HG03354 (cell line): ENCODE measurements around the gene ILDR1.
A peak's percentile ranks its signal among the peaks of the same experiment; 100 is the strongest.
"Not testable (repeated sequence)": the region's sequence is repeated elsewhere in the genome, so short reads cannot be mapped to it uniquely, and the experiment has no call there.

Experiments used
- ATAC-seq: cut with Tn5 transposase; IDR thresholded peaks from one replicate; pipeline ENCODE4 v1.9.1; 2021; ENCODE audit warnings: mild to moderate bottlenecking; ENCODE audit not compliant: unreplicated experiment, poor library complexity, severe bottlenecking

Gene ILDR1

DNA sequence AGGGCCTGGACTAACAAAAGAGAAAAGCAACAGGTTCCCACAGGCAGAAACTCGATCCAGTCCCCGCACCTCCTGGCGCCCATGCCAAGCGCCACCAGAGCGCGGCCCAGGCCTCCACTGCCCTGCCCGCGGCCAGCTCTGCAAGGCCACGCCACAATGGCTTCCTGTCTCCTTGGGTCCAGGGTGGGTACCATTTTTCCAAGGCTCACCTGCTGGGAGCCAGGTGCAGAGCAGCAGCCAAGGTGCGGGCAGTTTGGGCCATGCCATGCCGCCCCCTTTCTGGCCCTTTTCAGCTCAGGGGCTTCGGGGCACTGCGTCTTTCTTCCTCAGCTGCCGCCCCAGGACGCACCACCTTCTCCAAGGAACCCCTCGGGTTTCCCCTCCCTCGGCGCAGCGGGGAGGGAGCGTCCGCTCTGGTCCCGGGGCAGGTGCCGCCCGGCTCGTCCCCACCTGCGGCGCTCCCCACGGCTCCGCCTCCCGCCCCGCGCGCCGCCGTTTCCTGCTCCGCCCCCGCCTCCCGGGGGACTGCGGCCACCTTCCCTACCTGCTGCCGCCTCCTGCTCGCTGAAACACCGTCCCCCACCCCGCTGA lies at the start of gene ILDR1:
Gene ILDR1 (minus strand): TSS at position 437 of the 591 bp plus-strand sequence. CDS start 170 bp downstream, at position 267.
- ATAC-seq: peak; percentile 44

DNA sequence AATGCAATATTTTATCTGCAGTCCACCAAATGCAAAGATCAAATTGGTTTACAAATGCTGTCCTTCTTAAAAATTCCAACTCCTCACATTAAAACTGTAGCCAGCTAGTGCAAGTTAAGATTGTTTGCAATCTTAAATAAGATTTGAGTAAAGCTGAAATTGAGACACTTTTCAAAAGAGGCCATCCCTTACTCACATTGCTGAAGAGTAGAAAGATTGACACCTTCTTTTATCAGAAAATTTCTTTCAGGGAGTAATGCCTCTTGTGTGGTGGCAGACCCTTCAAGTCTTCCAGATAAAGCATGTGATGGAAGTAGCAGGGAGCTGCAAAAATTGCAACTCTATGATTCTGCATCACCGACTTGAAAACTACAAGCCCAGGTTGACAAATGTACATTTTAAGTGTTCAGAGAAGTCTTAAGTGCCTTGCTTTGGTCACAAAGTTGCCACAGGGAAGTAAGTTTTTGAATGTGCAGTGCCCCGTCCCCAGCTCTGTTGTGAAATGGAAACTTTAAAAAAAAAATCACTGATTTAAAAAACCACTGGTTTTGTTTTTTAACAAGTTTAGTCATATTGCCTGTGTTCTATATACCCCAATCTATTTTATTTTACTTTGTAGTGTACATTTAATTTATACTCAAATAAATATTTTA lies 45.7 kb upstream of the ILDR1 start:
- ATAC-seq: peak; percentile 51

DNA sequence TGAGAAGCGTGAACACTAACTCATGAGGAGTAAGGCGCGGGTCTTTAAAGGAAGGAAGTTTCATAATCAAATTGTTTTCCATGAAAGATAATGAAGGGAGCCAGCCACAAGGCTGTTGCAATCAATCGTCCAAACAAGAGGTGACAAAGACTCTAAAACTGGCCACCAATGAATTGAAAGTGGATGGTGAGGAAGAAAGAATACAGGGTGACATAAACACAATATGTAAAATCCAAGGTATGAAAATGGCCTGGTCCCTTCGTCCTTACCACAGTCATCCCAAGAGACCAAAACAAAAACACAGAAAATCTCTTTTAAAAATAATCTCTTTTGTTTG lies 45.1 kb upstream of the ILDR1 start:
- ATAC-seq: peak; percentile 65

DNA sequence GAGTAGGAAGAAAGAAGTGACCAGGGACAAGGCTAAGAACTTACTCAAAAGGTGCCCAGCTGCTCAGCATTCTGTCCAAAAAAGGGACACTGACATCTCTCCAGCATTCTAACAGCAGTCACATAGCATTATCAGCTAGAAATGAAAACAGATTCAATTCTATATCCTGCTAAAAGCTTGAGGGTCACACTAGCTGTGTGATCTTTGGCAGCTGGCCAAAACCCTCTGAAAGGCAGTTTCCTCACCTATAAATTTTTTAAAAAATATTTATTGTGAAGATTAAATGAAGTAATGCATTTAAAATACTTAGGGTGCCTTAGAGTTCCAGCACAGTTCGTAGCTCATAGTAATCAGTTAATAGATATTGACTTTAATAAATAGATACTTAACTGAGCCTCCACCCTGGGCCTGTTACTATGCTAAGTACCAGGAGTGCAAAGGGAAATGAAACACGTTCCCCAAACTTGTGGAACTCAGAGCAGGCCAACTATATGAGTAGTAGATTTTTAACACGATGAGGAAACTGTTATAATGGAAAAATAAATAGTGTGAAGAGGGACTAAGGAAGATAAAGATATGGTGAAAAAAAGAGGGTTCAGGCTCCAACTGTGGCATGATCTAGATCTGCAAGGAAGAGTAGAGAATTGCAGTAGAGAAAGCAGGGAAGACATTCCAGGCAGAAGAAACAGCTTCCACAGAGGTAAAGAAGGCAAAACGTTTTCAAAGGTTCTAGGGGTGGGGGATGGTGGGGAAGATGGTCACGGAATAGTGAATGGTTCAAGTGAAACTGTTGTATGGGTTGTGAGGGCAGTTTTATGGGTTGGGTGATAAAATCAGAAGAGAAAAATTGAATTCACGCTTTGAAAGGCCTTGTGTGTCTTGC lies 44.5 kb upstream of the ILDR1 start:
- ATAC-seq: peak; percentile 11

DNA sequence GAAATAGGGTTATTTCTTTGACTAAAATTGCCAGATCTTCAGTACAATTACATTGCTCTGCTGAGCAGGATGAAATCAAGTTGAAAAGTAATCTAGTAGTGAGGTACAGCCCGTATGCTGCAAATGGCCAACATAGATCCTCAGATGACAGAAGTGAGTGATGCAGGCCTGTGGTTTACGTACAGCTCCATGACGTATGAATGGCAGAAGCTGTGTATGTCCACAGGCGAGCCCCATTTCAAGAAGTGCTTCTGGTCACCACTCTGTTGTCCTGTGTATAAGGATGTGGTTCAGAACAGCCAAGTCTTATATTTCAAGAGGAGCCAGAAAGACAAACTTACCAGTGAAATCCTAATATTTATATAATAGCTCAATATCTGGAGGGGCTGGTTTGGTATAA lies 42.3 kb upstream of the ILDR1 start:
- no peak for ATAC-seq

DNA sequence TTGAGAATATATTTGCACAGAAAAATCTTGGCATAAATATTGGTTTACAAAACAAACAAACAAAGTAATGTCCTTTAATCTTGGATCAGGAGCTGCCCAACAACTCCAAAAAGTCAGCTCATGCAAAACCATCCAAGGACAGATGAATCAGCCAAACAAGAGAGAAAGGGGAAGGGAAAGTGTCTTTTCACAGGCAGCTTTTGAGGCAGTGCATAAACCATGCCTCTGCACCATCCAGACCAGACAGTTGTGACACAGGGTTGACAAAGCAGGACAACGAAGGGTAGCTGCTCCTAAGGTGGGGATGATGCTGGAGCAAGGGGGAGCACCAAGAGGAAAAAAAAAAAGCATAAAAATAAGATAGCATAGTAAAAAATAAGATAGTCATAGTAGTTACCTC lies 41.9 kb upstream of the ILDR1 start:
- ATAC-seq: no peak

DNA sequence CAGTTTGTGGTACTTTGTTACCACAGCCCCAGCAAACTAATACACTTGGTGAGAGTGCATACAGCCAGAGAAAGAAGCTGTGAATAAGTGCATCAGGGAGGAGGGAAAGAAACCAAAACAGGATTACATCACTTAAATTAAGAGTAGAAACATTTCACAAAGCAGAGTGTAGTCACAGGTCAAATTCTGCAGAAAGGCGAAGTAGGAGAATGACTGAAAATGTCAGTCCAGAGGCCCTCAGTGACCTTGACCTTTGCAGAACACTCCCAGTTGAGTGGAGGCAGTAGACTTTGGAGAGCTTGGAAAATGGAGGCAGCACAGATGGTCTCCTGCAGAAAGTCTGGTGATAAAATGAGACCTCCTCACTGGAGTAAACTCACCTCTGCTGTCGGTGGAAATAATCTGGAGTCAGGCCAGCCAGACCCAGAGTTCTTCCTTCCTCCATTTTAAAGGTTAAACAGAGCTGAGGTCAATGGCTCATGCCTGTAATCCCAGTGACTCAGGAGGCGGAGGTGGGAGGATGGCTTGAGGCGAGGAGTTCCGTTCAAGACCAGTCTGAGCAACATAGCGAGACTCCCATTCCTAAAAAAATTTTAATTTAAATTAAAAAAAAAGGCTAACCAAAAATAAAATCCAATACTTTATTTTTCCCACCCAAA lies 38.1 kb upstream of the ILDR1 start:
- ATAC-seq: no peak

DNA sequence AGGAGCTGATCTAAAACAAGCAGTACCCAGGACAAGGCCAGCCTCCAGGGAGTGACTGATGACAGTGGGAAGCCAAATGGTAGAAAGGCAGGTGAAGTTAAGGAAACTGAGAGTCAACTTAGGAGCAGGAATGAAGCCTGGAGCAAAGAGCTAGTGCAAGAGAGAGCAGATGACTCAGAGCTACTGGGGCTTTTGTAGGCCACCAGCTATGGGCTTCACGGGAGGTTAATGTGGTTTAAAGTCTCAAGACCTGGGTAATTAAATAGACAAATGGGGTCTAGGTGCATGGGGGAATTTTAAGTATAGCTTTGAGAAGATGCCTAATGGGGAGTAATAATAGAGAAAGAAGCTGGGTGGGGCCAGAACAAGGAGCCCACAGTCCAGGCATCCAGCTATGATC lies 36.2 kb upstream of the ILDR1 start:
- no peak for ATAC-seq

DNA sequence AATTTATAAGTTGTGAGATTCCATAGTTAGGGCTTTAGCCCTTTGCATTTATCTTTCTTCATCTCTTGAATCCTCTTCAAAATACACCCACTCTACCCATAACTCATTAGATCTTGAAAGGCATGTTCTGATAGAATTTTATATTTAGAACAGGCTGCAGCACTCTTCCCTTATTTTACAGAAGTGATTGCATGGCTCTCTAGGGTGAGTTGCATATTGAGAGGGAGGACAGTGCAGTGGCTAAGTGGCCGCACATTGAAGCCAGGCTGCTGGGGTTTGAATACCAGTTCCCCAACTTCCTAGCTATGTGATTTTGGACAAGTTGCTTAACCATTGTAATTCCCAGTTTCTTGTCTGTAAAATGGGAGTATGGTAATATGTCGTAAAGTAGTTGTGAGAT lies 35.6 kb upstream of the ILDR1 start:
- ATAC-seq: no peak

DNA sequence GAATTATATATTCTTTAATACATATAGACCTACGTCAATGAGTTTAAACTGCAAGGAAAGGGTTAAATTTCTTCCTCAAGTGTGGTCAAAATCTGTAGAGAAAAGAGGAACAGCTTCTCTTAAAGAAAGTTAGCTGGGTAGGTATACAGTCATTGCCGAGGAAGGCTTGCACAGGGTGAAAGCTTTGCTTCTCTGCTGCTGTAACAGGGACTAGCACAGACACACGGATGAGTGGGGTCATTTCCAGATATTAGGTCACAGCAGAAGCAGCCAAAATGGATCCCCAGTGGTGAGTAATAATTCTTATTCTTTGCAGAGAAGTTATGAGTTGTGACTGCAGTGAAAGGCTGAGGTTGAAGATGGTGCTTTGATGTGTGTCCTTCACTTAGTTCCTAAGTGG lies 33.2 kb upstream of the ILDR1 start, which contains the start of gene CD86:
Gene CD86 (plus strand): TSS at position 148 of the 400 bp plus-strand sequence. CDS start 128 bp downstream, at position 276.
- peak; percentile 96 for ATAC-seq

DNA sequence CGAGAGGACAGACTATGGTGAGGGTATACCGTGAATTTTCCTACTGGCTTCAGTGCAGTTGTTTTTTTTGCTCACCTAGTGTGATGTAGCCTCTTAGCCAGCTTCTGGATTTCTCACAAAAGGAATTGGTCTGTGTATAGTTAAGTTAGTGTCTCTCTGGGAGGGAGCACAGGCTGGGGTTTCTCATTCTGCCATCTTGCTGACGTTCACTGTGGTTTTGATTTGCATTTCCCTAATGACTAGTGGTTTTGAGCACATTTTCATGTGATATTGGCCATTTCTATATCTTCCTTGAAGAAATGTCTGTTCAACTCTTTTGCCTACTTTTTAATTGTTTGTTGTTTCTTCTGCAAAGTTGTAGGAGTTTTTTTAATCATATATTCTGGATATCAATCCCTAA lies 30.9 kb upstream of the ILDR1 start:
- ATAC-seq: peak; percentile 65

DNA sequence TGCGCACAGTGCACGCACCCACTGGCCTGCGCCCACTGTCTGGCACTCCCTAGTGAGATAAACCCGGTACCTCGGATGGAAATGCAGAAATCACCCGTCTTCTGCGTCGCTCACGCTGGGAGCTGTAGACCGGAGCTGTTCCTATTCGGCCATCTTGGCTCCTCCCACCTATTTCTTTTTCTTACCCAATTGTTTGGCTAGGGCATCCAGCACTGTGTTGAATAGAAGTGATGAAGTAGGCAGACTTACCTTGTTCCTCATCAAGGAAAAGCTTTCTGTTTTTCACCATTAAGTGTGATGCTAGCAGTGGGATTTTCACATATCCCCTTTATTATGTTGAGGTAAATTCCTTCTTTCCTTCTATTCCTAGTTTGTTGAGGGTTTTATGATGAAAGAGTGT lies 25.7 kb upstream of the ILDR1 start:
- not testable (repeated sequence) for ATAC-seq

DNA sequence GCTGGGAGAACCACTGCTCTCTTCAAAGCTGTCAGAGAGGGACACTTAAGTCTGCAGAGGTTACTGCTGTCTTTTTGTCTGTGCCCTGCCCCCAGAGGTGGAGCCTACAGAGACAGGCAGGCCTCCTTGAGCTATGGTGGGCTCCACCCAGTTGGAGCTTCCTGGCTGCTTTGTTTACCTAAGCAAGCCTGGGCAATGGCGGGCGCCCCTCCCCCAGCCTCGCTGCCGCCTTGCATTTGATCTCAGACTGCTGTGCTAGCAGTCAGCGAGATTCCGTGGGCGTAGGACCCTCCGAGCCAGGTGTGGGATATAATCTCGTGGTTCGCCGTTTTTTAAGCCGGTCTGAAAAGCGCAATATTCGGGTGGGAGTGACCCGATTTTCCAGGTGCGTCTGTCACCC lies 25.2 kb upstream of the ILDR1 start:
- ATAC-seq: not testable (repeated sequence)

DNA sequence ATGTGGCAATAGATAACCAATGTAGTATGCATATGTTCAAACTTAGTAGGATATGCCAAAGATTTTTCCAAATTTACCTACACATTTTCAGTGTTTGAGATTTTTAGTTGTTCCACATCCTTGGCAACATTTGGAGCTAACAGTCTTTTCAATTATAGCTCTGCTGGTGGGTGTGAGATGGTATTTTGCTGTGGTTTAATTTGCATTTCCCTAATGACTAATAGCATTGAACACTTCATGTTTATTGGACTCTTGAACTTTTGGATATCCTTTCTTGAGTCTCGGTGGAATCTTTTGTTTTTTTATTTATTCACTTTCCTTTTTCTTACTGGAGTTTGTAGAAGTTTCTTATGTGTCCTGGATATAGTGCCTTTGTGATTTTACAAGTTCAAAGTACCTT lies 11.0 kb upstream of the ILDR1 start:
- no peak for ATAC-seq

DNA sequence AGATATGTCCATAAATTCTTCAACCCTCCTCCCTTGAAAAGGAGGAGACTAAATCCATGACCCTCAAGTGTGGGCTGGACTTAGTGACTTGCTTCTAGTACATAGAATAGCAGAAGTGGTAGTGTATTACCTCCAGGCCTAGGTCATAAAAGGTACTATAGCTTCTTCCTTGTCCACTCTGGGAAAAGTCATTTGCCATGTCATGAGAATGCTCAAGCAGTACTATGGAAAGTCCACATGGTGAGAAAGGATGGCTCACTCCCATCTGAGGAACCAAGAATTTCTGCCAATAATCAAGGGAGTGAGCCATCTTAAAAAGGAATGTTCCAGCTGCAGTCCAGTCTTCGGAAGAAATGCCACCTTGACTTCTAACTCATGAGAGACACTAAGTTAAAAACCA lies 10.5 kb upstream of the ILDR1 start:
- no peak for ATAC-seq

DNA sequence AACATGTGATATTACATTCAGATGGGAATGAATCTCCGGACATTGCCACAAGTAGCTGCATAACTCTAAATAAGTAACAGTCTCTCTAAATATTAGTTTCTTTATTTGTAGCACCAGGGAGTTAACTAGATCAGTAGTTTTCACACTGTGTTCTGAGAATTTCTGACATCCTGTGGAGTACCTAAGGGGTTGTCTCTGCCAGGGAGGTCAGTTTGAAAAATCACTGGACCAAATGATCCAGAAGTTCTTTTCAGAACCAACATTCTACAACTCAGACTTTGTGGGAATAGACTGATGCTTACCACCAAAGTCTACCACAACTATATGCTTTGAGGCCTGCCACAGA lies 9.0 kb upstream of the ILDR1 start:
- peak; percentile 48 for ATAC-seq

DNA sequence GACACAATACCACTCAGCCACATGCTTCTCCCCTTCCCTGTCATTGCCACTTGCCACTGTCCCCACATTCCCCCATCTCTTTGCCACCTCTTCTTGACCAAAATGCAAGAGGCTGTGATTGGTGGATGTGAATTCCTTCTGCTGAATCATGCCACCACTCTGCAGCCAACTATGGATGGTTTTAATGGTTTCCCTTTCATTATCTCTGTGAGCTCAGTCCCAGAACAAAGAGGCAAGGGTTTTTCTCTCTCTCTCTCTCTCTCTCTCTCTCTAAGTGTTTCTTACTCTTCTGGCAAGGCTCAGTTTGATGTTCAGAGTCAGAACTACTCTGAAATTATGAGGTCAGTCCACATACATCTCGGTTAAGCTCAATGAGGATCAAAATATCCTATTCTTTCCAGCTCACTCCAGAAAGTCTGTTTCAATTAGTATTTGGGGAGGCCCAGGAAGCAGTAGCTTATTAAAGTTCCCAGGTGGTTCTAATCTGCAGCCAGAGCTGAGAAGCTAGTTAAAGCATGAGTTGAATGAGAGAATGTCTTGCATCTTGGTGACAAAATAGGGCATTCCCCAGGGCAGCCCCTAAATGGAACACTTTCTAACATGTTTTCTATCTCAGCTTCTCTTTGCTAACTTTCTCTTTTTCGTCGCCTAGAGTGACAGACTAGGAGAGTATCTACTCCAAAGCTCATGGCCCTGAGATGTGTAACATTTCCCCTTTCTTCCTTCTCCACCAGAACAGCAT lies 8.5 kb upstream of the ILDR1 start:
- peak; percentile 71 for ATAC-seq

DNA sequence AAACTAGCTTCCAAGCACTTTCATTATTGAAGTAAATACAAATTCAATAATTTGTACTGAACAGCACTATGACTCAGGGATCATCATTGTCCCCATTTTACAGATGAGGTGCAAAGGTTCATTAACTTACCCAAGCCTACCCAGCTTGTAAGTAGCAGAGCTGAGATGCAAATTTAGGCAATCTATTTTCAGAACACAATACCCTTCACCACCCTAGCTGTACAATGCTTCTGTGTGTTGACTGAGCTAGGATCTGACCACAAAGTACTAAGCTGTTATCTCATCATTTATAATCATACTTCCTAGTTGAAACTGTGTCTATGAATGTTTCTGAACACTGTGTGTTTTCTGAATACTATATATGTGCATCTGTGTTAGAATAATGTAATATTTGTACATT lies 3.2 kb upstream of the ILDR1 start:
- ATAC-seq: peak; percentile 86

DNA sequence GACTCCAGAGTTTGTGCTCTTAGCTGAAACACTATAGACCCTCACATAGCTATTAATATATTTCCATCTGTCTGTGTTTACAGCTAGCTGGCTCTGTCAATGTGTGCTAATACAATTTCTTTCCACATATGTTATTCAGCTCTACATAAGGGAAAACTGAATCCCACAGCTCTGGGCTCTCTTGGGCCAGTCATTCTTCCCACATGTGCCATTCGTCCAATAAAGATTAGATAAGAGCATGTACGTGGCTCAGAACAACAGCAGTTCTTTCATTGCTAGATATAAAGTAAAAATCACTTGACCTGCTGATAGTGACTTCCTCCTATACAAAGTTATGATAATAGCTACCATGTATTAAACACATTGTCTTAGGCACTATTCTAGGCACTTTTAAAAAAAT lies 2.8 kb upstream of the ILDR1 start:
- no peak for ATAC-seq
